Urothelium cell line (cell line): ENCODE measurements around the gene TSPAN19.
A peak's percentile ranks its signal among the peaks of the same experiment; 100 is the strongest.
"Not testable (repeated sequence)": the region's sequence is repeated elsewhere in the genome, so short reads cannot be mapped to it uniquely, and the experiment has no call there.

Experiments used
- DNase-seq: peaks from one replicate; pipeline ENCODE4 v3.0.0; 2011; ENCODE audit warnings: low spot score, mixed read lengths
- FAIRE-seq: peaks from 2 replicates; lab custom pipeline; 2011; peaks lifted over from hg19 to GRCh38; lab: Jason Lieb, UNC

The TSPAN19 gene

DNA sequence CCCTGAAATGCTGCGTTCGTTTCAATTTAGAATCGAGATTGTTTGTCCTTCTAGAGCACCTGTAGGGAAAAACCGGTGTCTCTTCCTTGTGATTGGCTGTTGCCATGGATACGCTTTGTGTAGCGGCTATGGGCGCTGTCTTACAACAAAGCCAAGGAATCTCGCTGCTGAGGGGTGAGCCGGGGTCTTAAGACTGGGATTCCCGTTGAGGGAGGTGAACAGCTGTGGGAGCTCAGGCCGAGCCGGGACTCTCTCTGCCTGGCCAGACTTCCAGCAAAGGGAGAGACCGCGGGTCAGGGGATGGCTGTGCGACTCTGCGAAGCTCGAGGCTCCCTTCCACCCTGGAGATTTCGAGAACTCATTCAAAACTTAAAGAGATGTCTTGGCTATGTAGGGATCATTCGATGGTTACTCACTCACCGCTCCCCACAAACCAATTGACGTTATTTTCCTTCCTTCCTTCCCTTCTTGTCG lies at the start of gene TSPAN19, which contains the start of gene LRRIQ1:
TSS of gene TSPAN19 (minus strand) at position 44 of the 474 bp plus-strand sequence. CDS start 6,331 bp downstream, outside the sequence.
TSS of gene LRRIQ1 (plus strand) at position 118 of the 474 bp plus-strand sequence. CDS start 1,826 bp downstream, outside the sequence.
- no peak for FAIRE-seq
- peak; percentile 73 for DNase-seq

DNA sequence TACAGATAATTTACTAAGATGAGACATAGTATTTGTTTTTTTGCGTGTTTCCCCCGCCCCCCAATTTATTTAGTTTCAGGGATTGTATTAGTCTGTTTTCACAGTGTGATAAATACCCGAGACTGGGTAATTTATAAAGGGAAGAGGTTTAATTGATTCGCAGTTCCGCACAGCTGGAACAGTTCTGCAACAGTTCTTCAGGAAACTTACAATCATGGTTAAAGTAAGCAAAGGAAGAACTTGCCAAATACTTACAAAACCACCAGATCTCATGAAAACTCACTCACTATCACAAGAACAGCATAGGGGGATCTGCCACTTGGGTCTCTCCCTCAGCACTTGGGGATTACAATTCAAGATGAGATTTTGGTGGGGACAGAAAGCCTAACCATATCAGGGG lies 49.0 kb upstream of the TSPAN19 start:
- no peak for FAIRE-seq
- no peak for DNase-seq

DNA sequence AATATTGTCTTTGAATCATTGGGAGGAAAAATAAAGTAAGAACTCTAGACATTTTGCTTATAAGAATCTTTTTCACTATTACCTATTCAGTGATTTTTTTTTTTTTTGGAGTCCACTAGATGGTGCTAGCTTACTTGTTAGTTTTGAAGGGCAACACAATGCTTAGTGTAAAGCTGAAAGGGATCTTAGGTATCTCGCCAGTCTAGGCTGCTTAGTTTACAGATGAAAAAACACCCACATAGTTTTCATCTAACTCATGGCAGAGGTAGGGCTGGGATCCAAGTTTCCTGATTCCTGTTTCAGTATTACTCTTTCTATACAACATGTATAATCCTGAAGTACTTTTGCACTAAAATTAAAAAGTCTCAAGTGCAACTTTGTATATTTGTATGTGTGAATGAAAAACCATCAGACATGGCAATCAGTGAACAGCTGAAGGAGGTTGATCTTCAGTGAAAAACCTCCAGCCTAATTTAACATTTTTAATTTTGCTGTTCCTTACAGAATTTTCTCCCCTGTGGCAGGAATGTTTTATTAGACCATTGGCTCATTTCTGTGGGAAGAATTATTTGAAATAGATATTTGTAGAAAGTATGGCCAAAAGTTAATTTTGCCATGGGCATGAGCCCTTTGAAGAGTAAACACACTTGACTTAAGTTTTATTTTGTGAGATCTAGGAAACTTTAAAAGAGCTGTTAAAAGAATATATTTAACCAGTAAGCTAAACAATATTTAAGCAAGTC lies 40.8 kb upstream of the TSPAN19 start:
- FAIRE-seq (no peak), DNase-seq (peak; percentile 48)

DNA sequence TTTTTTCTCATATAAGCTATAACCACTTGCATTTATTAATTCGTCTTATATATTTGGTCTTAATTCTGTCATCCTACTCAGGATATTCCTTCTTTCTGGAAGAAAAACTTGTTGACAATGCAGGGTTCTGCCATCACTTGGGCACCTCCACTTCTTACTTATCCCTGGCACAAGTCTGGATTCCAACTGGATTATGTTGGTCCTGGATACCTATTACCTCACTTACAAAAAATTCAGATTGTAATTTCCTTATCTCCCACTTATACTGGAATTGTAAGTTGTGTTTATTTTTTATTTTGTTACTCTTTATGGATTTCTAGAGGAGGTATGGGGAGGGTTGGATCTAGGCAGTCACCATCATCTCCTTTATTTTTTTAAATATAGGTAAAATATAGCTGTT lies 36.7 kb upstream of the TSPAN19 start:
- no peak for FAIRE-seq
- DNase-seq = no peak

DNA sequence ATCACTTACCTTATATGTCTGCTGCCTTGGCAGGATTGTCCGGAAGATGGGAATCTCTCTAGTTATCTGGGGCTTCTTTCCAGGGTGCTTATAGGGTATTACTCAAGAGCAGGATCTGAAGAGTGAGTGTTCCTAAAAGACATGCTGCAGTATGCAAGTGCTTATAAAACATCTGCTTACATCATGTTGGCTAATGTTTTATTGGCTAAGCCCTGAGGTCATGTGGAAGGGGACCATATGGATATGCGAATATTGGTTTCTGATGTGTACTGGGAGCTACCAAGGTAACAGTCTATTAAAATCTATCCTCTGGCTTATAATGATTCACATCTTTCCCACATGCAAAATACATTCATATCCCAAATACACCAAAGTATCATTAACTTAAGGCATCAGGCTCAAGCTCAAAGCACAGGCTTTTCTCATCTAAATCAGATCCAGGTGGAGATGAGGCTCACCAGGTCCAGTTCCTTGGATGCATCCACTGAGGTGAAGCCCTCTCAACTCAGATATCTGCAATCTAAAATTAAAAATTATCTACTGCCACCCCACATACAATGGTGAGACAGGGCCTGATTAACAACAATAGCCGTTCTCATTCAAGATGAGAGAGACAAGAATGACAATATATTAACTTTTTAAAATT lies 29.9 kb upstream of the TSPAN19 start:
- DNase-seq = no peak

DNA sequence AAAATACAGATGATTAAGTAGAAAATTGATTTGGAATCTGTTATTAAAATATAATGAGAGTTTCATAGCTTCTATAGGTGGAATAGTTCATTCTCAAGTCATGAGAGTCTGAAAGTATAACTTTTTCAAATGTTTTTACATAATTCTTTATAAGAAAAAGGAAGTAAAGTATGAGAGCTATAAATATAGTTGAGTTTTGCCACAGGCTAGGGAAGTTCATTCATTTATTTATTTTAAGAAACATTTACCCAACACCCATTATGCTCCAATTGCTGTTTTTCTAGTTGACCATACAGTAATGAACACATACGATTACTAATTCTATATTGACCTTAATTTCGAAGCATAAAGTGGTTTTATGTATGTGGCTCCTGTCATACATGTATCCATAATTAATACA lies 24.8 kb upstream of the TSPAN19 start:
- no peak for DNase-seq
- no peak for FAIRE-seq

More for the DNA sequence above, 29.9 kb upstream of the TSPAN19 start:
- no peak for FAIRE-seq

DNA sequence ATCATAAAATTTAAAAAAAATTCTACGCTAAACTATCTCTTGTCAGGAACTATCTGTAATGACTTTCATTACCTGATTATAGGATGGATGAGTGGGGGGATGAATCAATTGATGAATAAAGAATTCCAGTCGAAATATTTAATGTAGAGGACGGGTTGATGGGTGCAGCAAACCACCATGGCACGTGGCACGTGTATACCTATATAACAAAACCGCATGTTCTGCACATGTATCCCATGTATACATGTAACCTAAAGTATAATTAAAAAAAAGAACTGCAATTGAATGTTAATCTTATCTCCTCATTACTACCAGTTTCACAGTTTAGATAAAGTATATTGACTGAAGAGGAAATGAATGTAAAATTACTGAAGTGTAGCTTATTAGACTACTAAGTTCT lies 23.5 kb upstream of the TSPAN19 start:
- FAIRE-seq (no peak), DNase-seq (no peak)

DNA sequence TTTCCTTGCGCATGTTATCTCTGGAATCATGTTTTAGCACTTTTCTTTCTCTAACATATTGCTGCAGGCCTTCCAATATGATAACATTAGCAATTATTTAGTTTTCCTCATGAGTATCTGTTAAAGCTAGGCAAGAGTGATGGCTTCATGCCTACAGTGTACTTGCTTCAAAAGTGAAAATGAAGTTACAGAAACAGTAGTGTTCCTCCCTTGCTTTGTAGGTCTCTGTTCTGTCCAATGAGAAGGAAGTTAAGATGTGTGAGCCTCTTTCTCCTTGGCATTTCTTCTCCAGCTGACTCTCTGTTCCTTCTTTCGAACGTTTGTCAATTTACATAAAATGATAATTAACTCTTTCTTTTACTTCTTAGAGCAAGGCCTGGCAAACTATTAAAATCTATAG lies 22.3 kb upstream of the TSPAN19 start:
- no peak for DNase-seq
- FAIRE-seq = no peak

DNA sequence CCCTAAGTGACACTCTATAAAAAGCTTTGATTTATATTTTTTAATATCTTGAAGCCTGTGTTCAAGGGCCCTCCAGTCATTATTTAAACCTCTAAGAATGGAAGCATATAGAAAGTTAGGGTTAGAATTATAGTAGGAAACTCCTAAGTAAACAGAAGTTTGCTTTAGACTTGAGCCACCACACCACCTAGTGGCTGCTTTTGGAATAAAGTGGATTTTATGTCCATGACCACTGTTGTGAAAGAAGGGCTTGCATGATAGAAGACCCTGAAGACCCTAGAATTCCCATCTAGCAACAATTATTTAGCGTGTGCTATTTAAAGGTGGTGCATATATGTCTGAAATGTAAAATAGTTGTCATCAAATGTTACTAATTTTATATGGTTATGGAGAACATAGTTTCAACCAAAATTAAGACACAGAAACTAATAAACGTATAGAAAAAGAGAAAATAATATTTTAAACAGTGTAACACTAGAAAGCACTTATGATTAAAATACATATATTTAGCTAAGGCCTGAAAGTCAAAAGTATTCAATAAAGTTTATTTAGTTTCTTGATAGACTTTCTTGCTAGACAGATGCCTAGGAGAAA lies 21.4 kb upstream of the TSPAN19 start:
- no peak for FAIRE-seq
- DNase-seq = no peak

DNA sequence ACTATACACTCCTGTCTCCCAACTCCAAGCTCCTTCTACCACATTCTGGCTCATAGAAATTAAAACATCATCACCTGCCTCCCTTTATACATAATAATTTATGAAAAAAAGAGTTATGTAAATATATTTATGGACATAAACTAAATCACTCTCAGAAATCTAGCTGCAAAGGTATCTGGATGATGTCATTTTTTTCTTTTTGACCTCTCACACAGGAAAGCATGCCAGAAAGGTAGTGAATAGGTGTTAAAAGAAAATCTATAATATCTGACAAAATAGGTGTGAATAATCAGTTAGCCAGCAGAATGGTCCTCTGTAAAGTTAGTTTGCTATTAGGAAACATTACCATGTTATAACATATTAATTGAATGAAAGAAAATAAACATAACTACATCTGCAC lies 7.8 kb upstream of the TSPAN19 start:
- FAIRE-seq = no peak
- no peak for DNase-seq

DNA sequence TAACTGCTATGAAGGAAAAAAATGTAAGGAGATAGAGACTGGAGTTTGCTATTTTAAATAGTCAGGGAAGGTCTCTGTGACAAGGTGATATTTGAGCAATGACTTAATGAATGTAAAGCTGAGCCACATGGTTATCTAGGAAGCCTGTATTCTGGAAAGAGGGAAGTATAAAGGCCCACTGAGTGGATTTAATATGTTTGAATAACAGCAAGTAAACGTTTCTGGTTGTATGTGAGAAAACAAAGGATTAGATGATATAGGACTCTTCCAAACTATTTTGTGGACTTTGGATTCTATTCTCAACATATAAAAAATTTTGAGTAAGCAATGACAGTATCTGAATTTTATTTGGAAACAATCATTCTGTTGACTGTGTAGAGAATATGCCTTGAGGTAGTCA lies 5.3 kb upstream of the TSPAN19 start:
- no peak for DNase-seq
- no peak for FAIRE-seq

DNA sequence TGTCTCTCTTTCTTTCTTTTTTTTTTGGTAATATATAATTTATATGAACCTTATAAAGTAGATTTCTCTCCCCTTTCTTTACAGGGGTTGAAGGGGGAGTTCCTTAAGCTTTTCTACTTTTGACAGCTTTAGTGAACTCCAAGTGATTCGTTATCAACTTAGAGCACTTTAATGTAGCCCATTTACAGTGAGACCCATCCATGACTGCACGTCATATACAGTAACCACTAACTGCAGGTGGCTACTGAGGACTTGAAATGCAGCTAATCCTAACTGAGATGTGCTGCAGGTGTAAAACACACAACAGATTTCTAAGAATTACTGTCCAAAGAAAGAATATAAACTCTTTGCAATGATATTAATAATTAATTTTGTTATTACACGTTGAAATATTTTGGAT lies 656 bp upstream of the TSPAN19 start:
- FAIRE-seq (no peak), DNase-seq (no peak)

DNA sequence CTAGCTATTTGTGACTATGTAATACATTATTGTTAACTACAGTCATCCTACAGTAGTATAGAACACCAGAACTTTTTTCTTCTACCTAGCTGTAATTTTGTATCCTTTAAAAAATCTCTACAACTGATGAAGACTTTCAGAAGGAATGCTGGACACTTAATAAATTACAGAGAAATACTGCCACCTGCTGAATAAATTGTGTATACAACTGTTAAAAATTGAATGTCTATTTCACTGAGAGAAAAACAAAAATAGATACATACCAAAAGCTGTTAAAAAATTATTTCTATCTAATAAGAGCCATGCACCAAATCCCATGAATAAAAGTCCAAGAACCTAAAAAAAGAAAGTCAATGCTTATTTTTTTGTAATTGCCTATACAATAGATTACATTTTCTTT lies 6.6 kb downstream of the TSPAN19 start:
- DNase-seq (peak; percentile 3), FAIRE-seq (no peak)

DNA sequence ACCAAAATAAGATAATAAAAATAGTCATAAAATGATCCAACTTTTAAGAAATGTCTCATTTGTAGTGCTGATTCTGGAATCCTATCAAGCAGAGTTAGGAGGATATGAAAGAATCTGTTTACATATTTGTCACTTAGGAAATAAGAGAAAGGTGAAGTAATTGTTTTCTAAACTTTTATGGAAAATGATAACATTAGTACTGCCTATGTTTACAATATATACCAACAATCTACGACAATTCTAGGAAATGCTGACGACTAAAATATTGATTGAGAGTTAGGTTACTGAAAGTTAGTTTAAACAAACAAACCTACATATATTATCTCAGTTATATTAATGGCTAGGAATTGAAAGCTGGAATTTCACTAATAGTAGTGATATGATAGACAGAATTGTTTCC lies 18.0 kb downstream of the TSPAN19 start:
- DNase-seq (no peak), FAIRE-seq (no peak)

DNA sequence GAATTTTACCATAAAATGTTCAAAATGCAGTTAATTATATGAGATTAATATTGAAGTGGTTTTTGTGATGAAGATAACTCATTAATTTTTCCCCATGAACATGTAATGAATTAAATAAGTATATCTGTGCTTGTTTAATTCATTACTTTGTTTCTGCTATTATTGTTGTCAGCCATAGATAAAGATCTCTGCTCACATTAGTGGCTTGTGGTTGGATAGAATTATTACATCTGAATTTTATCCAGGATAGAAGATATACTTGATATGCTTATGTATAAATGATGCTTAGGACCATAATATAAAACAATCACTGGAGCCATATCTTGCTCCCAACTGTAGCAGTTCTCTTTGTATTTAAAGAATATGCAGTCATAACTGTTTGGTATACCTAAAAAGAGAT lies 18.5 kb downstream of the TSPAN19 start:
- FAIRE-seq = no peak
- DNase-seq = no peak

DNA sequence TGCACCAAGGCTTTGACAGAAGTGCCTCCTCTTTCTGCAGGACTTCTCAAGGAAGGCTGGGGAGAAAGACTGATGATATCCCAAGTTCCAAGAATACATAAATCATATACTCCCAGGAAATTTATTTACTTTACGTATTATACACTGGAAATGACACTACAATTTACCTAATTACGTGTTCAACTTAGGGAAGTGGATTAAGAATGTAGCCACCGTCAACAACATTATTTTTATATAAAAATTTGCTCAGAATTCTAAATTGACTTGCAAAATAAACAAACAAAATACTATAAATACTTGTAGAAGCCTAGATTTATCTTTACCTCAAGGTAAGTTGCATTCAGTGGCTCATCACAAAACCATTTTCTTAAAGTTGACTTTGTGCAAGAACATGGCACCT lies 18.9 kb downstream of the TSPAN19 start:
- FAIRE-seq = no peak
- no peak for DNase-seq

DNA sequence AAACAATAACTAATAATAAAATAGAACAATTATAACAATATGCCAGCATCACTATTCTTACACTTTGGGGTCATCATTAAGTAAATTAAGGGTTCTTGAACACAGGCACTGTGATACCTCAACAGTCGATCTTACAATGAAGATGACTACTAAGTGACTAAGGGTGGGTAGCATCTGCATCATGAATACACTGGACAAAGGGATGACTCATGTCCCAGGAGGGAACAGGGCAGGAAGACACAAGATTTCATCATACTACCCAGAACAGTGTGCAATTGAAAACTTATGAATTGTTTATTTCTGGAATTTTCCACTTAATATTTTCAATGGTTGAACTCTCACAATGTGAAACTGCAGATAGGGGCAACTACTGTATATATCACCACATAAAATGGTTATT lies 19.7 kb downstream of the TSPAN19 start:
- no peak for FAIRE-seq
- DNase-seq = peak; percentile 47

DNA sequence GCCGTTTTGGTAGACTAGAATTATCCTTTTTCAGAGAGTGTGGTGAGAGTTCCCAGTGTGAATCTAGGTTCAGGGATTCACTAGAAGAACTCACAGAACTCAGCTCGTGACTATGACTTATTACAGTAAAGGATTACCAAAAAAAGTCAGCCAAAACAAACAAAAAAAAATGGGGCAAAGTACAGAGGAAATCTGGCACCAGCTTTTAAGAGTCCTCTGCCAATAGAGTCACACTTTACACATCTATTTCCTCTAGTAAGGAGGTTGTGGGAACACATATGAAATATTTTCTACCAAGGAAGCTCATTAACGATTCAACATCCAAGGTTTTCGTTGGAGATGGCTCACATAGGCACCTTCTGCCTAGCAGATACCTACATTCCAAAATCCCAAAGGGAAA lies 28.2 kb downstream of the TSPAN19 start:
- no peak for DNase-seq
- FAIRE-seq = no peak

DNA sequence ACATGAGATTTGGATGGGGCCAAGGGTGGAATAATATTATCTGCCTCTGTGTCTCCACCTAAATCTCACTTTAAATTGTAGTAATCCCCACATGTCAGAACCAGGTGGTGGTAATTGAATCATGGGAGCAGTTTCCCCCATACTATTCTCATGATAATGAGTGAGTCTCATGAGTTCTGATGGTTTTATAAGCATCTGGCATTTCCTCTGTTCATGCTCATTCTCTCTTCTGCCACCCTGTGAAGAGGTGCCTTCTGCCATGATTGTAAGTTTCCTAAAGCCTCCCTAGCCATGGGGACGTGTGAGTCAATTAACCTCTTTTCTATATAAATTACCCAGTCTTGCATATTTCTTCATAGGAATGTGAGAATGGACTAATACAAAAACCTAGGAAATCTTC lies 29.9 kb downstream of the TSPAN19 start:
- FAIRE-seq (no peak), DNase-seq (no peak)

DNA sequence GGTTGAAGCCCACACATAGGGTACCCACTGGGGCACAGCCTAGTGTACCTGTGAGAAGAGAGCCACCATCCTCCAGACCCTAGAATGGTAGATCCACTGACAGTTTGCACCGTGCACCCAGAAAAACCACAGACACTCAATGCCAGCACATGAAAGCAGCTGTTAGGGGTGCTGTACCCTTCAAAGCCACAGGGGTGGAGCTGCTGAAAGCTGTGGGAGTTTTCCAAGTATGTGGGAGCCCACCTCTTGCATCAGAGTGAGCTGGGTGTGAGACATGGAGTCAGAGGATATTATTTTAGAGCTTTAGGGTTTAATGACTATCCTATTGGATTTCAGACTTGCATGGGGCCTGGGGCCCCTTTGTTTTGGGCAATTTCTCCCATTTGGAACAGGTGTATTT lies 30.5 kb downstream of the TSPAN19 start:
- FAIRE-seq = no peak
- DNase-seq = no peak

DNA sequence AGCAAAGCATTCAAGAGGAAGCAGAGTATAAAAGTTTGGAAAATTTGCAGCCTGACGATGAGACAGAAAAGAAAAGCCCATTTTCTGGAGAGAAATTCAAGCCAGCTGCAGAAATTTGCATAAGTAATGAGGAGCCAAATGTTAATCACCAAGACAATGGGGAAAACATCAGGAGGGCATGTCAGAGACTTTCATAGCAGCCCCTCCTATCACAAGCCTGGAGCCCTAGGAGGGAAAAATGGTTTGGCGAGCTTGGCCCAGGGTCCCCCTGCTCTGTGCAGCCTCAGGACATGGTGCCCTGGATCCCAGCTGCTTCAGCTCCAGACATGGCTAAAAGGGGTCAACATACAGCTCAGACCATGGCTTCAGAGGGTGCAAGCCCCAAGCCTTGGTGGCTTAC lies 31.0 kb downstream of the TSPAN19 start:
- FAIRE-seq, DNase-seq: not testable (repeated sequence)

DNA sequence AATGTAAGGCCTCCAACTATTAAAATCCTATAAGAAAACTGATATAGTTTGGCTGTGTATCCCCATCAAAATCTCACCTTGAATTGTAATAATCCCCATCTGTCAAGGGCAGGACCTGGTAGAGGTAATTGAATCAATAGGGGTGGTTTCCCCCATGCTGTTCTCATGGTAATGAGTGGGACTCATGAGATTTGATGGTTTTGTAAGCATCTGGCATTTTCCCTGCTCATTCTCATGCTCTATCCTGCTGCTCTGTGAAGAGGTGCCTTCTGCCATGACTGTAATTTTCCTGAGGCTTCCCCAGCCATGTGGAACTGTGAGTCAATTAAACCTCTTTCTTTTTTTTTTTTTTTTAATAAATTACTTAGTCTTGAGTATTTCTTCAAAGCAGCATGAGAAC lies 31.9 kb downstream of the TSPAN19 start:
- FAIRE-seq = no peak
- DNase-seq = no peak
